HG03139 (cell line): ENCODE measurements around the gene HSD17B1.
"Not testable (repeated sequence)": the region's sequence is repeated elsewhere in the genome, so short reads cannot be mapped to it uniquely, and the experiment has no call there.

Experiments used
- ATAC-seq: cut with Tn5 transposase; IDR thresholded peaks from one replicate; pipeline ENCODE4 v1.9.1; 2021; ENCODE audit not compliant: unreplicated experiment

Gene HSD17B1

GRCh38 chr17:42545755-42546505 is 6.8 kb upstream of the HSD17B1 start:
- ATAC-seq = not testable (repeated sequence)

DNA sequence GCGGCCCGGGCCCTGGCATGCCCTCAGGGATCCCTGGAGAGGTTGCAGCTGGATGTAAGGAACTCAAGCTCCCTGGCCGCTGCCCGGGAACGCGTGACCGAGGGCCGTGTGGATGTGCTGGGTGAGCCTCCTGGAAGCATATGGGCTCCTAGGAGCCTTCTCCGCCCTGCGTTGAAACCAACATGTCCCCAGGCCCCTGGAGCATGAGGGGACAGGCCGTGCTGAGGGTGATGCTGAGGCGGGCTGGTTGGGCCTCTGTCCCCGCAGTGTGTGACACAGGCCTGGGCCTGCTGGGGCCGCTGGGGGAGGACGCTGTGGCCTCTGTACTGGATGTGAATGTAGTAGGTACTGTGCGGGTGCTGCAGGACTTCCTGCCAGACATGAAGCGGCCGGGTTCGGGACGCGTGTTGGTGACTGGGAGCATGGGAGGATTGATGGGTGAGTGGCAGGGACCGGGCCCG is 5.7 kb upstream of the HSD17B1 start:
- ATAC-seq = no peak

DNA sequence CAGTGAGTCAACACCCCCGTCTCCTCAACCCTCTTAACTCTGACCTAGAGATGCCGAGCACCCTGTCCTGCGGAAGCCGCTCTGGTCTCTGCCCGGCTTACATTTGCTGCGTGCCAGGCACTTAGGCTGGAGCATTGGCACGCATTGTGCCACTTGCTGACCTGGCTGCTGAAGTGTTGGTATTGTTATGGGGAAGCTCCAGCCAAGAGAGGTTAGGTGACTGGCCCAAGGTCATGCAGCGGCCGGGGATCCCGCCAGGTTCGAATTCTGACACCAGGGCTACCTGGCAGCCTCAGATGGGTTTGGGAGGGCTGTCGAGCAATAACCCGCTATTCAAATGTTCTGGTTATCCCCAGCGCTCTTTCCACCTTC is 5.0 kb upstream of the HSD17B1 start:
- no peak for ATAC-seq

DNA sequence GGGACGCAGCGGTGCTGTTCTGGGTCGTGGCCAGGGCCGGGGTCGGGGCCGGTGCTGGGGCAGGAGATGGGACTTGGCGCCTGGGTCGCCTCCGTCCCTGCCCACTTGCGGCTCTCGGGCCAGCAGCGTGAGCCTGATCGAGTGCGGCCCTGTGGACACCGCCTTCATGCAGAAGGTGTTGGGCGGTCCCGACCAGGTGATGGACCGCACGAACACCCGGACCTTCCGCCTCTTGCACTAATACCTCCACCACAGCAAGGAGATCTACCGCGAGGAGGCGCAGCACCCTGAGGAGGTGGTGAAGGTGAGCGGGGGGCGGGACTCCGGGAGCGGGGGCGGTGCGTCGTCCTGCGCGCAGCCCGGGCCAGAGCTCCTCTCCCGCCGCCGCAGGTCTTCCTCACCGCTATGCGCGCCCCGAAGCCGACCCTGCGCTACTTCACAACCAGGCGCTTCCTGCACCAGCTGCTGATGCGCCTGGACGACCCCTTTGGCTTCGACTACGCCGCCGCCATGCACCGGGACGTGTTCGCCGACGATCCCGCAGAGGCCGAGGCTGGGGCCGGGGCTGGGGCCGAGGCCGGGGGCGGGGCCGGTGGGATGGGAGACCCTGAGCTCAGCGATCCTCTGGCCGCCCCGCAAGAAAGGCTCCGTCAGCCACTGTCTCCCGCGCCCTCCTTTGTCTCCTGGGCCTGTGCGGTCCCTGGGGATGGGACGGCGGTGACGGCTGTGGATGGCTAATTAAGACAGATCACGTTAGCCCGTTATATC is 4.5 kb upstream of the HSD17B1 start:
- no peak for ATAC-seq

- no peak for ATAC-seq
These were observed 3.5 kb upstream of the HSD17B1 start for GRCh38 chr17:42548993-42549755.

DNA sequence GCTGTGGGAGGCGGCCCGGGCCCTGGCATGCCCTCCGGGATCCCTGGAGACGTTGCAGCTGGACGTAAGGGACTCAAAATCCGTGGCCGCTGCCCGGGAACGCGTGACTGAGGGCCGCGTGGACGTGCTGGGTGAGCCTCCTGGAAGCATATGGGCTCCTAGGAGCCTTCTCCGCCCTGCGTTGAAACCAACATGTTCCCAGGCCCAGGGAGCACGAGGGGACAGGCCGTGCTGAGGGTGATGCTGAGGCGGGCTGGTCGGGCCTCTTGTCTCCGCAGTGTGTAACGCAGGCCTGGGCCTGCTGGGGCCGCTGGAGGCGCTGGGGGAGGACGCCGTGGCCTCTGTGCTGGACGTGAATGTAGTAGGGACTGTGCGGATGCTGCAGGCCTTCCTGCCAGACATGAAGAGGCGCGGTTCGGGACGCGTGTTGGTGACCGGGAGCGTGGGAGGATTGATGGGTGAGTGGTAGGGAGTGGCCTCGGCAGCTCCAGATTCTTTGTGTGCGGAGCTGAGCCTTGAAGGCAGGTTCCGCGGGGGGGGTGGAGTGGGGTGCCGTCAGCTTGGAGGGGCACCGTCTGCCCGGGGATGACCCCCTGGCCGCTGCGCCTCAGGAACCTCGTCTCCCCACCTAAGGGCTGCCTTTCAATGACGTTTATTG is 567 bp downstream of the HSD17B1 start:
- no peak for ATAC-seq

DNA sequence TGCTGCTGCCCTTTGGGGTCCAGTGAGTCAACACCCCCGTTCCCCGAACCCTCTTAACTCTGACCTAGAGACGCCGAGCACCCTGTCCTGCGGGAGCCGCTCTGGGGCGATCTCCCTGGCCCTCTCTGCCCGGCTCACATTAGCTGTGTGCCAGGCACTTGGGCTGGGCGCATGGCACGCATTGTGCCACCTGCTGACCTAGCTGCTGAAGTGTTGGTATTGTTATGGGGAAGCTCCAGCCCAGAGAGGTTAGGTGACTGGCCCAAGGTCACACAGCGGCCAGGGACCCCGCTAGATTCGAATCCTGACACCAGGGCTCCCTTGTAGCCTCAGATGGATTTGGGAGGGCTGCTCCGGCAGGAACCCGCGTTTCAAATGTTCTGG is 1.1 kb downstream of the HSD17B1 start:
- no peak for ATAC-seq

GRCh38 chr17:42554250-42555121 is 1.8 kb downstream of the HSD17B1 start:
- peak; percentile 61 for ATAC-seq

GRCh38 chr17:42555122-42555622 is 2.4 kb downstream of the HSD17B1 start:
- ATAC-seq = no peak

DNA sequence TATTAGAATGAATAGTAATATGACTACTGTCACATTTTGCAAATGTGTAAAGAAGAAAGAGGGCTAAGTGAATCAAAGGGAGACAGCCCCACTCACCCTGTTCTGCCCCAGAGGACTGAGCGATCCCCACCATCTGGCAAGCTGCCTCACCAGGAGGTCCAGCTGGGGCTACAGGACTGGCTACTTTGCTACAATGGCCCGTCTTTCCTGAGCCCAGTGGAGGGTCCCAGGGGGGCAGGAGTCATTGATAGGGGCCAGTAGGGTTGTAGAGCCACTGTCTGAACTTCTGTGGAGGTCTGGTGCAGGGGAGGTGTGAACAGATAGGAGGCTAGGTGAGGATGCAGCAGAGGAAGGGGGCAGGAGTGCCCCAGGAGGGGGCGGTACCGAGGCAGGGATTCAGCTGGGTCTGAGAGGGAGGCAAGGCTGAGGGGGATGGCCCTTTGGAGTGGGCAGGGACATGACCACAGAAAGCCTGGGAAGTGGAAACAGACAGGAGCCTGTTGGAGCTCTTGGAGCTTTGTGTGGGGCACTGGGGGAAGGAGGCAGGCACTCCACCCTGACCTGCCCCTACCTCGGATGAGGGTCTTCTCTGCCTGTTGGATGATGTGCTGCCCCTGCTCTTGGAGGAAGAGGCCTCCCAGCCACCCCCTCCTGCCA is 3.4 kb downstream of the HSD17B1 start:
- not testable (repeated sequence) for ATAC-seq

- no peak for ATAC-seq
These were observed 6.4 kb downstream of the HSD17B1 start for GRCh38 chr17:42559075-42559474.

- ATAC-seq = no peak
These were observed 7.5 kb downstream of the HSD17B1 start for GRCh38 chr17:42560246-42560645.

DNA sequence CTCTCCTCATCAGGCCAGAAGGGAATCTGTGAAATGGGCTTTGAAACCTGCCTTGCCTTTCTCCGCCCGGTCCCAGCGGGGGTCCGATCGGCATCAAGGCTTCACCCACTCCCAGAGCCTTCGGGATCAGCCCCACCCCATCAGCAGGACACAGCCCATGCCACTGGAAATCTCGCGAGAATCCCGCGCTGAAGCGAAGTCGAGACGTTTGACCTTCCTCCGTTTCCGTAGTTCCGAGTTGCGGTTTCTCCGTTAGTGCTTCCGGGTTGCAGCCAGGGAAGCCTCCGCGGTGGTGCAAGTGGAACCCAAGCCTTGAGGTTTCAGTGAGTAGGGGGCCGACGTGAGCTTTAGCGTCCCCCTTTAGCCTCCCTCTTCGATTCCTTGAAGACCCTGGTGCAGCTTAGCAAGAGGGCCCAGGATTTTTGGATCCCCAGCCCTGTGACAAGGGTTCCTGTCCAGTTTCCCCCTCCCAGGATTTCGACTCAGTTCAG is 9.2 kb downstream of the HSD17B1 start, which contains the start of gene COASY:
Gene COASY, plus strand, starts transcription at position 252 of the 491 bp plus-strand sequence. CDS start 475 bp downstream, outside the sequence.
- no peak for ATAC-seq

DNA sequence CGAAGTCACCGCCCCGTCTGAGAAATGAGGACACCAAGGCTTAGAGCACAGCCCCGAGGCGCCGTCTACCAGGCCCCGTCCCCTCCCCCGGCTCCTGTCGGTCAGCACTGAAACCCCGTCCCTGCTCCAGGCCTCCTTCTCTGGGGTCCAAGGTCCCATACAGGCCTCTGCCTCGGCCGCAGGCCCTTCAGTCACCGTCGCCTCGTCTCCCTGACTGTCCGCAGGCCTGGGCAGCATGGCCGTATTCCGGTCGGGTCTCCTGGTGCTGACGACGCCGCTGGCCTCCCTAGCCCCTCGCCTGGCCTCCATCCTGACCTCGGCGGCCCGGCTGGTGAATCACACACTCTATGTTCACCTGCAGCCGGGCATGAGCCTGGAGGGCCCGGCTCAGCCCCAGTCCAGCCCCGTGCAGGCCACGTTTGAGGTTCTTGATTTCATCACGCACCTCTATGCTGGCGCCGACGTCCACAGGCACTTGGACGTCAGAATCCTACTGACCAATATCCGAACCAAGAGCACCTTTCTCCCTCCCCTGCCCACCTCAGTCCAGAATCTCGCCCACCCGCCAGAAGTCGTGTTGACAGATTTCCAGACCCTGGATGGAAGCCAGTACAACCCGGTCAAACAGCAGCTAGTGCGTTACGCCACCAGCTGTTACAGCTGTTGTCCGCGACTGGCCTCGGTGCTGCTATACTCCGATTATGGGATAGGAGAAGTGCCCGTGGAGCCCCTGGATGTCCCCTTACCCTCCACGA is 9.8 kb downstream of the HSD17B1 start:
- no peak for ATAC-seq

DNA sequence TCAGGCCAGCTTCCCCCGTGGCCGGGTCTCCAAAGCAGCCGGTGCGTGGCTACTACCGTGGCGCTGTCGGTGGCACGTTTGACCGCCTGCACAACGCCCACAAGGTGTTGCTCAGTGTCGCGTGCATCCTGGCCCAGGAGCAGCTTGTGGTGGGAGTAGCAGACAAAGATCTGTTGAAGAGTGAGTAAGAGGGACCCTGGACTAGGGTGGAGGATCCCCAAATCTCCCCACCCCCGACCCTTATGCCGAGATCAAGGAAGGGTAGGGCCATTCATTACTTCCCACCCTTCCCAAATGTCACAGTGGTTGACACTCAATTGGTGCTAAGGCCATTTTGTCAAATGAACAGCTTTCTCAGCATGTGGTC is 10.4 kb downstream of the HSD17B1 start:
- no peak for ATAC-seq

GRCh38 chr17:42563543-42563942 is 10.8 kb downstream of the HSD17B1 start:
- no peak for ATAC-seq

- no peak for ATAC-seq
These were observed 11.2 kb downstream of the HSD17B1 start for GRCh38 chr17:42563950-42564349.

- no peak for ATAC-seq
These were observed 12.2 kb downstream of the HSD17B1 start for GRCh38 chr17:42564815-42565522.
